Stimulated activated CD4-positive, alpha-beta T cell treated with anti-CD3 and anti-CD28 coated beads, Interleukin-4, amount 100 ng/mL, for 24 hours (primary cell): Measurements from ENCODE around the gene TXLNG.
A peak's percentile ranks its signal among the peaks of the same experiment; 100 is the strongest.

Experiments used
- DNase-seq: peaks from one replicate; pipeline ENCODE4 v3.0.0-alpha.2; 2020

The TXLNG gene

GRCh38 chrX:16874458-16875095 is 88.3 kb downstream of the TXLNG start:
- DNase-seq, result no peak

GRCh38 chrX:16876696-16877095 is 90.4 kb downstream of the TXLNG start:
- DNase-seq, result no peak

GRCh38 chrX:16882169-16882568 is 95.9 kb downstream of the TXLNG start:
- DNase-seq, result no peak

GRCh38 chrX:16882702-16883486 is 96.6 kb downstream of the TXLNG start:
- DNase-seq, result peak; percentile 69

GRCh38 chrX:16883487-16883804 is 97.2 kb downstream of the TXLNG start:
- DNase-seq, result no peak

GRCh38 chrX:16885628-16886027 is 99.4 kb downstream of the TXLNG start:
- DNase-seq, result no peak

GRCh38 chrX:16892504-16893362 is 106.5 kb downstream of the TXLNG start:
- peak; percentile 65 for DNase-seq
